GM12878 (cell line): ENCODE measurements around the gene NT5DC4. TPM values are rescaled to one million over a fixed set of nuclear protein-coding genes. Genes with fewer than 3 reads are reported as not detected.

Experiments
- ATAC-seq: fragments of 200-7000 bp; cut with Tn5 transposase; 3 replicates; pipeline ENCODE4 v1.9.1; 2020; ENCODE audit warnings: mild to moderate bottlenecking, moderate library complexity
- BruUV-seq: library from RNA; stranded (reverse); fragments of 400-500 nt; replicated peaks from 2 replicates; lab custom pipeline; 2021; lab: Mats Ljungman, UMichigan
- CTCF ChIA-PET: fragments of 300-600 bp; sonication (Branson Sonifier 250); formaldehyde crosslinking; extraction: SDS; loops from one replicate; lab custom pipeline; 2021; ENCODE audit warnings: inconsistent platforms; lab: Yijun Ruan, JAX
- POLR2A ChIA-PET: fragments of 350-600 bp; formaldehyde crosslinking; extraction: SDS; loops from one replicate; lab custom pipeline; 2021; ENCODE audit warnings: inconsistent platforms; lab: Charles Lee
- RAD21 ChIA-PET: fragments of 300-600 bp; sonication (Branson Sonifier 250); formaldehyde crosslinking; loops from one replicate; lab custom pipeline; 2023; ENCODE audit warnings: antibody characterized with exemption; ENCODE audit not compliant: unreplicated experiment; lab: Charles Lee
- SMC1A ChIA-PET: fragments of 300-600 bp; sonication (Branson Sonifier 250); formaldehyde crosslinking; loops from one replicate; lab custom pipeline; 2023; ENCODE audit not compliant: unreplicated experiment, uncharacterized antibody; lab: Charles Lee
- DNase-seq: peaks from one replicate; pipeline ENCODE4 v3.0.0-alpha.2; 2011; ENCODE audit warnings: low read depth, low spot score
- FAIRE-seq: peaks from 3 replicates; lab custom pipeline; 2011; peaks lifted over from hg19 to GRCh38; lab: Jason Lieb, UNC
- H2AFZ ChIP-seq: 2 replicates; pipeline ENCODE4 v1.6.0; 2011; ENCODE audit warnings: low read depth, low read length, control low read depth; ENCODE audit not compliant: control insufficient read depth
- H3K27ac ChIP-seq: 2 replicates; pipeline ENCODE4 v1.5.1; 2011; ENCODE audit warnings: control low read depth; ENCODE audit not compliant: control insufficient read depth, insufficient read depth
- H3K27me3 ChIP-seq, 2 experiments: replicated peaks in 1 of 2; 2 replicates each; pipeline versions ENCODE4 v1.6.0 to v1.6.1; 2011; ENCODE audit warnings: low read length in 1 of 2; ENCODE audit not compliant: control insufficient read depth in 2 of 2, insufficient read depth in 2 of 2
- H3K36me3 ChIP-seq, 2 experiments: 2 replicates each; pipeline ENCODE4 v1.5.1; 2011; ENCODE audit warnings: low read length in 1 of 2; ENCODE audit not compliant: control insufficient read depth in 2 of 2, insufficient read depth in 2 of 2
- H3K4me1 ChIP-seq: 2 replicates; pipeline ENCODE4 v1.6.1; 2011; ENCODE audit warnings: mild to moderate bottlenecking, low read length, moderate library complexity, mixed read lengths; ENCODE audit not compliant: control insufficient read depth, insufficient read depth
- H3K4me2 ChIP-seq: 2 replicates; pipeline ENCODE4 v1.6.0; 2011; ENCODE audit warnings: control low read depth; ENCODE audit not compliant: control insufficient read depth, insufficient read depth
- H3K4me3 ChIP-seq: fragments of 200-600 bp; sonication (generic); 2 replicates; pipeline ENCODE4 v1.5.1; 2016
- H3K79me2 ChIP-seq: 2 replicates; pipeline ENCODE4 v1.6.0; 2011; ENCODE audit warnings: low read length; ENCODE audit not compliant: control insufficient read depth, insufficient read depth
- H3K9ac ChIP-seq: 2 replicates; pipeline ENCODE4 v1.8.0; 2011; ENCODE audit warnings: low read length, control low read depth, mixed read lengths; ENCODE audit not compliant: control insufficient read depth, insufficient read depth
- H3K9me3 ChIP-seq: replicated peaks from 3 replicates; pipeline ENCODE4 v1.5.1; 2011; ENCODE audit warnings: mild to moderate bottlenecking, low read length; ENCODE audit not compliant: control insufficient read depth, insufficient read depth
- H4K20me1 ChIP-seq: 2 replicates; pipeline ENCODE4 v1.6.0; 2011; ENCODE audit not compliant: control insufficient read depth, insufficient read depth
- CTCF ChIP-seq, 3 experiments: IDR thresholded peaks in 2 of 3; conservative IDR thresholded peaks in 1 of 3; 2 replicates each; pipeline ENCODE4 v1.5.1; 2011; ENCODE audit warnings: low read depth in 3 of 3, low read length in 3 of 3, mild to moderate bottlenecking in 3 of 3, control low read depth in 2 of 3, moderate library complexity in 2 of 3, inconsistent platforms in 1 of 3, mixed read lengths in 1 of 3; ENCODE audit not compliant: control insufficient read depth in 2 of 3, insufficient read depth in 1 of 3; ENCODE audit errors: extremely low read depth in 1 of 3
- E2F8 ChIP-seq: fragments of 450-650 bp; IDR thresholded peaks from 2 replicates; pipeline ENCODE4 v1.6.1; 2018; ENCODE audit warnings: mild to moderate bottlenecking, low read depth, moderate library complexity; ENCODE audit not compliant: partially characterized antibody
- ELK1 ChIP-seq: IDR thresholded peaks from 2 replicates; pipeline ENCODE4 v1.6.1; 2012; ENCODE audit warnings: low read depth, low read length, improper control_type of control experiment
- EP300 ChIP-seq, 2 experiments: fragments of 150-350 bp in 1 of 2; IDR thresholded peaks; 2 replicates each; pipeline ENCODE4 v1.6.1; 2011 to 2012; ENCODE audit warnings: low read depth in 2 of 2, low read length in 2 of 2, borderline replicate concordance in 1 of 2, improper control_type of control experiment in 1 of 2, inconsistent platforms in 1 of 2; ENCODE audit not compliant: control insufficient read depth in 1 of 2
- ESRRA ChIP-seq: IDR thresholded peaks from 2 replicates; pipeline ENCODE4 v1.6.1; 2012; ENCODE audit warnings: mild to moderate bottlenecking, low read length, improper control_type of control experiment
- FOXM1 ChIP-seq: IDR thresholded peaks from 2 replicates; pipeline ENCODE4 v1.6.1; 2012; ENCODE audit warnings: low read depth, mild to moderate bottlenecking, inconsistent platforms, low read length, moderate library complexity
- HCFC1 ChIP-seq: fragments of 150-350 bp; IDR thresholded peaks from 2 replicates; pipeline ENCODE4 v1.6.1; 2014; ENCODE audit warnings: low read length
- HSF1 ChIP-seq: fragments of 150-350 bp; IDR thresholded peaks from 2 replicates; pipeline ENCODE4 v1.6.1; 2014; ENCODE audit warnings: mild to moderate bottlenecking, low read depth, low read length
- MAX ChIP-seq: IDR thresholded peaks from 2 replicates; pipeline ENCODE4 v1.6.1; 2012; ENCODE audit warnings: low read depth, low read length, improper control_type of control experiment
- MEF2B ChIP-seq: fragments of 450-650 bp; IDR thresholded peaks from 2 replicates; pipeline ENCODE4 v1.6.1; 2018; ENCODE audit warnings: mild to moderate bottlenecking, moderate library complexity; ENCODE audit not compliant: partially characterized antibody, poor library complexity, severe bottlenecking
- POLR2AphosphoS2 ChIP-seq: IDR thresholded peaks from 2 replicates; pipeline ENCODE4 v1.6.1; 2011; ENCODE audit warnings: low read depth, mild to moderate bottlenecking, low read length, improper control_type of control experiment, moderate library complexity
- RB1 ChIP-seq: fragments of 450-650 bp; formaldehyde crosslinking; IDR thresholded peaks from 2 replicates; pipeline ENCODE4 v1.6.1; 2017; ENCODE audit warnings: mild to moderate bottlenecking, borderline replicate concordance
- SMARCA5 ChIP-seq: fragments of 450-650 bp; IDR thresholded peaks from 2 replicates; pipeline ENCODE4 v1.6.1; 2017; ENCODE audit warnings: mild to moderate bottlenecking
- SPI1 ChIP-seq: IDR thresholded peaks from 2 replicates; pipeline ENCODE4 v1.6.1; 2011; ENCODE audit warnings: low read depth, mild to moderate bottlenecking, low read length, moderate library complexity, borderline replicate concordance; ENCODE audit not compliant: insufficient read depth
- WGBS: methylation state at CpG from one replicate; pipeline ENCODE4 v1.1.6; 2016; ENCODE audit warnings: low lambda C conversion rate; ENCODE audit not compliant: insufficient replicate concordance, insufficient coverage; ENCODE audit errors: missing lambda C conversion rate; 5-methylcytosine and 5-hydroxymethylcytosine counted together
- in situ Hi-C: fragments of 300-500 bp; cut with MboI; formaldehyde crosslinking; loops from 9 replicates; pipeline ENCODE4 v1.14.3; 2018; ENCODE audit warnings: mixed read lengths
- intact Hi-C: fragments of 100-400 bp; cut with micrococcal nuclease; formaldehyde crosslinking; loops from one replicate; pipeline ENCODE4 v1.14.2; 2022; ENCODE audit not compliant: unreplicated experiment
- polyA plus RNA-seq, 11 experiments: library from polyadenylated mRNA; depleted of rRNA in 4 of 11; unstranded in 6 of 11; stranded (reverse) in 5 of 11; fragments of >200 nt; fragmentation: Nextera tagmentation in 4 of 11; fragmentation: Illumina TruSeq in 1 of 11; extraction: Ambion mirVana in 4 of 11; extraction: Trizol in 1 of 11; gene quantifications; 1 replicate in 1 of 11; 2 replicates in 10 of 11; pipeline versions ENCODE4 v1.2.1 to v1.2.3, GENCODE V29; 2011 to 2016; ENCODE audit warnings: inconsistent platforms in 2 of 11, missing spikeins in 2 of 11, low read depth in 1 of 11
- total RNA-seq, 4 experiments: library from RNA; depleted of rRNA in 3 of 4; stranded (reverse); fragments of >200 nt in 3 of 4; fragmentation: Illumina TruSeq in 1 of 4; extraction: Trizol in 1 of 4; gene quantifications; 2 replicates each; pipeline versions ENCODE4 v1.2.1 to v1.2.3, GENCODE V29; 2013 to 2021

NT5DC4 gene
- total and polyA plus RNA-seq, 10 of the 15 experiments (the other 5 are each of a cell fraction or from before 2014, with no cell fraction given): 0.04 to 2.6 (median 0.32) TPM; not detected in 2

GRCh38 chr2:112703684-112704083 lies 17.1 kb upstream of the NT5DC4 start:
- in situ Hi-C loops: no loop called here
- no peak overlapping the region for H3K4me3 ChIP-seq
- H3K9ac ChIP-seq: no peak overlapping the region
- no peak for DNase-seq
- no peaks in the 10 kb centered on the region for H4K20me1 ChIP-seq
- no TSS peak for BruUV-seq
- H3K27me3 ChIP-seq: no peaks in the 10 kb centered on the region
- intact Hi-C loops: loop anchor here (10.0 kb wide), 1 partner anchor 649 kb away; the partner anchor contains the start of gene TMEM87B
- SMC1A ChIA-PET: interaction anchor here (7.4 to 11.5 kb wide), 2 partner anchors 9 to 23 kb away, joined by 107 to 271 read pairs; no protein-coding TSS in a partner anchor
- H3K27ac ChIP-seq: no peak overlapping the region
- H2AFZ ChIP-seq: no peak overlapping the region
- H3K36me3 ChIP-seq: no peaks in the 10 kb centered on the region
- H3K9me3 ChIP-seq: no peaks in the 10 kb centered on the region
- FAIRE-seq: no peak
- no peak for ATAC-seq
- RAD21 ChIA-PET: interaction anchor here (4.1 to 7.1 kb wide), 4 partner anchors 12 to 75 kb away, joined by 19 to 145 read pairs (median 68); partner anchors contain the start of gene SLC20A1
- CTCF ChIA-PET: interaction anchor here (0.6 to 6.9 kb wide), 3 partner anchors 11 to 58 kb away, joined by 3 to 102 read pairs (median 5); partner anchors contain the start of gene SLC20A1
- peaks cover 56% of the 10 kb centered on the region for H3K4me1 ChIP-seq
- 100% methylated on average over 2 of the region's 2 CpGs for WGBS
- no peak overlapping the region for H3K4me2 ChIP-seq
- no peaks in the 10 kb centered on the region for H3K79me2 ChIP-seq
- POLR2A ChIA-PET: interaction anchor here (1.3 to 8.2 kb wide), 3 partner anchors 9 to 72 kb away, joined by 3 to 74 read pairs (median 4); no protein-coding TSS in a partner anchor
- TF ChIP-seq E2F8: no peak
- no peak for TF ChIP-seq SMARCA5
- TF ChIP-seq ELK1: no peak
- TF ChIP-seq HCFC1: no peak
- TF ChIP-seq CTCF (IDR thresholded peaks at IDR 0.05 in 2 of 3, conservative IDR thresholded peaks at IDR 0.05 in 1 of 3; ENCODE audit: control insufficient read depth in 2 of 3, extremely low read depth in 1 of 3, insufficient read depth in 1 of 3, low read depth in 3 of 3, low read length in 3 of 3): no peak
- no peak for TF ChIP-seq ESRRA
- TF ChIP-seq SPI1: no peak
- TF ChIP-seq HSF1: no peak
- no peak for TF ChIP-seq MEF2B
- TF ChIP-seq FOXM1: no peak
- TF ChIP-seq MAX: no peak
- no peak for TF ChIP-seq EP300 (IDR thresholded peaks at IDR 0.05; ENCODE audit: borderline replicate concordance in 1 of 2, control insufficient read depth in 1 of 2, low read depth in 2 of 2, low read length in 2 of 2)
- no peak for TF ChIP-seq POLR2AphosphoS2
- no peak for TF ChIP-seq RB1
